Liver (tissue), 9 donors: ENCODE data around the gene DCAF11. TPM values are rescaled to one million over a fixed set of nuclear protein-coding genes. Genes with fewer than 3 reads are reported as not detected.
A peak's percentile ranks its signal among the peaks of the same experiment; 100 is the strongest.

Source experiments
- DNase-seq: peaks from one replicate; pipeline ENCODE4 v3.0.0-alpha.2; 2017; ENCODE audit warnings: low spot score
- H3K27ac ChIP-seq, 2 donors: one replicate each; pipeline ENCODE4 v1.7.0; 2013; ENCODE audit warnings: inconsistent platforms in 2 of 2, low read length in 2 of 2, control low read depth in 1 of 2, low read depth in 1 of 2, mild to moderate bottlenecking in 1 of 2
- H3K27me3 ChIP-seq, 4 donors: one replicate each; pipeline versions ENCODE4 v1.6.1 to v1.7.0; 2013; ENCODE audit warnings: low read length in 3 of 4, inconsistent platforms in 1 of 4, mild to moderate bottlenecking in 1 of 4, moderate library complexity in 1 of 4; ENCODE audit not compliant: control insufficient read depth in 4 of 4, insufficient read depth in 4 of 4
- H3K36me3 ChIP-seq, 4 donors: one replicate each; pipeline versions ENCODE4 v1.6.1 to v1.7.0; 2013; ENCODE audit warnings: low read length in 3 of 4, mild to moderate bottlenecking in 3 of 4, low read depth in 1 of 4, moderate library complexity in 1 of 4; ENCODE audit not compliant: control insufficient read depth in 4 of 4, insufficient read depth in 3 of 4
- H3K4me1 ChIP-seq, 4 donors: one replicate each; pipeline versions ENCODE4 v1.6.1 to v1.7.0; 2013; ENCODE audit warnings: low read length in 3 of 4, mild to moderate bottlenecking in 3 of 4, moderate library complexity in 1 of 4; ENCODE audit not compliant: control insufficient read depth in 4 of 4, insufficient read depth in 4 of 4
- H3K4me3 ChIP-seq, 3 donors: one replicate each; pipeline versions ENCODE4 v1.6.1 to v1.7.0; 2013; ENCODE audit warnings: low read length in 3 of 3, control low read depth in 1 of 3, low read depth in 1 of 3, mild to moderate bottlenecking in 1 of 3
- H3K9ac ChIP-seq, 2 donors: one replicate each; pipeline ENCODE4 v1.7.0; 2013; ENCODE audit warnings: low read length in 2 of 2, mild to moderate bottlenecking in 2 of 2, moderate library complexity in 2 of 2, control low read depth in 1 of 2, low read depth in 1 of 2
- H3K9me3 ChIP-seq, 4 donors: one replicate each; pipeline versions ENCODE4 v1.6.1 to v1.7.0; 2013; ENCODE audit warnings: low read length in 3 of 4; ENCODE audit not compliant: control insufficient read depth in 4 of 4
- EGR1 ChIP-seq, 2 donors: IDR thresholded peaks; 2 replicates each; pipeline ENCODE4 v1.6.1; 2016 to 2018; ENCODE audit warnings: antibody characterized with exemption in 2 of 2, low read depth in 2 of 2
- FOXA1 ChIP-seq: IDR thresholded peaks from 2 replicates; pipeline ENCODE4 v1.6.1; 2016; ENCODE audit warnings: antibody characterized with exemption
- FOXA2 ChIP-seq: IDR thresholded peaks from 2 replicates; pipeline ENCODE4 v1.6.1; 2016; ENCODE audit warnings: antibody characterized with exemption
- GABPA ChIP-seq, 2 donors: IDR thresholded peaks in 1 of 2; conservative IDR thresholded peaks in 1 of 2; 2 replicates each; pipeline ENCODE4 v1.6.1; 2016; ENCODE audit warnings: antibody characterized with exemption in 2 of 2, mild to moderate bottlenecking in 1 of 2, moderate library complexity in 1 of 2
- HNF4A ChIP-seq, 2 donors: conservative IDR thresholded peaks; 2 replicates each; pipeline ENCODE4 v1.6.1; 2016; ENCODE audit warnings: antibody characterized with exemption in 2 of 2, mild to moderate bottlenecking in 2 of 2
- HNF4G ChIP-seq: IDR thresholded peaks from 2 replicates; pipeline ENCODE4 v1.6.1; 2016; ENCODE audit warnings: antibody characterized with exemption
- JUND ChIP-seq, 2 donors: IDR thresholded peaks; 2 replicates each; pipeline ENCODE4 v1.6.1; 2016; ENCODE audit warnings: antibody characterized with exemption in 2 of 2
- NR2F2 ChIP-seq: IDR thresholded peaks from 2 replicates; pipeline ENCODE4 v1.6.1; 2016; ENCODE audit warnings: antibody characterized with exemption
- RXRA ChIP-seq, 2 donors: IDR thresholded peaks; 2 replicates each; pipeline ENCODE4 v1.6.1; 2017 to 2018; ENCODE audit warnings: antibody characterized with exemption in 2 of 2, mild to moderate bottlenecking in 1 of 2
- SP1 ChIP-seq: IDR thresholded peaks from 2 replicates; pipeline ENCODE4 v1.6.1; 2018; ENCODE audit warnings: antibody characterized with exemption, mild to moderate bottlenecking
- WGBS: extraction: QIAGEN DNeasy Blood & Tissue Kit; methylation state at CpG from one replicate; pipeline ENCODE4 v1.1.7; 2013; 5-methylcytosine and 5-hydroxymethylcytosine counted together
- polyA plus RNA-seq, 2 donors: library from polyadenylated mRNA; stranded (reverse) in 1 of 2; unstranded in 1 of 2; fragments of 200-250 nt in 1 of 2; fragments of >200 nt in 1 of 2; fragmentation: Nextera tagmentation in 1 of 2; extraction: Ambion mirVana in 1 of 2; gene quantifications; one replicate each; pipeline versions ENCODE4 v1.2.1 to v1.2.3, GENCODE V29; 2013 to 2015
- total RNA-seq, 2 donors: library from RNA; depleted of rRNA; stranded (reverse); fragments of >200 nt; gene quantifications; one replicate each; pipeline ENCODE4 v1.2.3, GENCODE V29; 2014
- TF ChIP-seq, protein P1 (sequence below): IDR thresholded peaks from 2 replicates; pipeline ENCODE4 v1.6.1; 2016; ENCODE audit warnings: antibody characterized with exemption
- TF ChIP-seq, protein P2 (sequence below): IDR thresholded peaks from 2 replicates; pipeline ENCODE4 v1.6.1; 2016; ENCODE audit warnings: antibody characterized with exemption
- TF ChIP-seq, protein P3 (sequence below): fragments of 150-350 bp; IDR thresholded peaks from 2 replicates; pipeline ENCODE4 v1.5.1; 2017; ENCODE audit warnings: improper control_type of control experiment, low read depth, low read length; ENCODE audit not compliant: missing input control
- TF ChIP-seq, protein P4 (sequence below): IDR thresholded peaks from 2 replicates; pipeline ENCODE4 v1.6.1; 2016; ENCODE audit warnings: antibody characterized with exemption, mild to moderate bottlenecking
- donor health status: healthy.
- donor health status: healthy.
- donor health status: healthy.
- donor health status: healthy.
- donor health status: healthy.

Gene DCAF11
- total and polyA plus RNA-seq, 4 donors = 30.1 to 312 (median 167) TPM

DNA sequence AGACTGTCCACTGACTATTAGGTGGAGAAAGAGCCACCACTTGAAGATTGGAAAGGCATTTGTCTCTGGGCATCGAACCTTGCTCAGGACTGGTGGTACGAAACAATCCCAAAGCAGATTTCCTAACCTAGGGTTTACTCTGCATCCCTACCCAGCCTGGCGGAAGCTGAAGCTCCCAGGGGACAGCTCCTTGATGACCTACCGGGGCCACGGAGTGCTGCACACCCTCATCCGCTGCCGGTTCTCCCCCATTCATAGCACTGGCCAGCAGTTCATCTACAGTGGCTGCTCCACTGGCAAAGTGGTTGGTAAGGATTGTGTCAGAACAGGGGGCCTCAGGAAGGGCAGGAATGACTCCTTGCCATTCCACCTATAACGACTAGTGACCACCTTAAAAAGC, 6.6 kb downstream of the DCAF11 start:
- no peak for DNase-seq
- 96% methylated on average over 8 of the region's 8 CpGs for WGBS
- Histone ChIP-seq H3K9ac (no peak overlapping the region), H3K4me1 (peaks cover 3 to 26% (median 20%) of the 10 kb centered on the region in 4 donors), H3K9me3 (no peaks in the 10 kb centered on the region), H3K27me3 (no peaks in the 10 kb centered on the region), H3K36me3 (peaks cover 28 to 60% (median 54%) of the 10 kb centered on the region in 4 donors), H3K4me3 (no peak overlapping the region), H3K27ac (no peak overlapping the region)
- TF ChIP-seq, protein P1, sequence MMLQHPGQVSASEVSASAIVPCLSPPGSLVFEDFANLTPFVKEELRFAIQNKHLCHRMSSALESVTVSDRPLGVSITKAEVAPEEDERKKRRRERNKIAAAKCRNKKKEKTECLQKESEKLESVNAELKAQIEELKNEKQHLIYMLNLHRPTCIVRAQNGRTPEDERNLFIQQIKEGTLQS = no peak
- TF ChIP-seq, protein P2, sequence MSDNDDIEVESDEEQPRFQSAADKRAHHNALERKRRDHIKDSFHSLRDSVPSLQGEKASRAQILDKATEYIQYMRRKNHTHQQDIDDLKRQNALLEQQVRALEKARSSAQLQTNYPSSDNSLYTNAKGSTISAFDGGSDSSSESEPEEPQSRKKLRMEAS = no peak
- TF ChIP-seq, protein P3, sequence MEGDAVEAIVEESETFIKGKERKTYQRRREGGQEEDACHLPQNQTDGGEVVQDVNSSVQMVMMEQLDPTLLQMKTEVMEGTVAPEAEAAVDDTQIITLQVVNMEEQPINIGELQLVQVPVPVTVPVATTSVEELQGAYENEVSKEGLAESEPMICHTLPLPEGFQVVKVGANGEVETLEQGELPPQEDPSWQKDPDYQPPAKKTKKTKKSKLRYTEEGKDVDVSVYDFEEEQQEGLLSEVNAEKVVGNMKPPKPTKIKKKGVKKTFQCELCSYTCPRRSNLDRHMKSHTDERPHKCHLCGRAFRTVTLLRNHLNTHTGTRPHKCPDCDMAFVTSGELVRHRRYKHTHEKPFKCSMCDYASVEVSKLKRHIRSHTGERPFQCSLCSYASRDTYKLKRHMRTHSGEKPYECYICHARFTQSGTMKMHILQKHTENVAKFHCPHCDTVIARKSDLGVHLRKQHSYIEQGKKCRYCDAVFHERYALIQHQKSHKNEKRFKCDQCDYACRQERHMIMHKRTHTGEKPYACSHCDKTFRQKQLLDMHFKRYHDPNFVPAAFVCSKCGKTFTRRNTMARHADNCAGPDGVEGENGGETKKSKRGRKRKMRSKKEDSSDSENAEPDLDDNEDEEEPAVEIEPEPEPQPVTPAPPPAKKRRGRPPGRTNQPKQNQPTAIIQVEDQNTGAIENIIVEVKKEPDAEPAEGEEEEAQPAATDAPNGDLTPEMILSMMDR = no peak
- TF ChIP-seq FOXA2 = no peak
- no peak for TF ChIP-seq GABPA (IDR thresholded peaks at IDR 0.05 in 1 of 2, conservative IDR thresholded peaks at IDR 0.05 in 1 of 2)
- TF ChIP-seq SP1 = no peak

DNA sequence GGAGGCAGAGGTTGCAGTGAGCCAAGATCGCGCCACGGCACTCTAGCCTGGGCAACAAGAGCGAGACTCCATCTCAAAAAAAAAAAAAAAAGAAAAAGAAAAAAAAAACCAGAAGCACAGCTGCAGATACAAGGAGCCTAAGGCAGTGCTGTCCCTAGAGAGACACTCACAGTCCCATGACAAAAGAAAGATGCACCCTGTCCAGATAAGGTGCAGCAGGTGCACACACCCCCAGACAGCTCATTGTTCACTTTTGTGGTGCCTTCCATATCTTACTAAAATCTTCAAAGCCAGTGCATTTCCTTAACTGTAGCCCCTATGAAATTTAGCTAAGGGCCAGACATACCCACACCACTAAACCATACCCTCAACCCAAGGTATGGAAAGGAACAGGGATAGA, 7.8 kb downstream of the DCAF11 start:
- no peaks in the 10 kb centered on the region for H3K27me3 ChIP-seq
- no peak for TF ChIP-seq FOXA1
- no peak for TF ChIP-seq RXRA (IDR thresholded peaks at IDR 0.05)
- TF ChIP-seq, protein P2 = no peak
- TF ChIP-seq EGR1 (IDR thresholded peaks at IDR 0.05; ENCODE audit: low read depth in 2 of 2) = no peak
- TF ChIP-seq, protein P1 = no peak
- DNase-seq = no peak
- WGBS = 97% methylated on average over 4 of the region's 4 CpGs
- peaks cover 28 to 60% (median 54%) of the 10 kb centered on the region in 4 donors for H3K36me3 ChIP-seq
- H3K27ac ChIP-seq = no peak overlapping the region
- no peak overlapping the region for H3K9ac ChIP-seq
- peaks cover 0 to 14% (median 9%) of the 10 kb centered on the region in 4 donors for H3K4me1 ChIP-seq
- no peaks in the 10 kb centered on the region for H3K9me3 ChIP-seq
- H3K4me3 ChIP-seq = no peak overlapping the region

DNA sequence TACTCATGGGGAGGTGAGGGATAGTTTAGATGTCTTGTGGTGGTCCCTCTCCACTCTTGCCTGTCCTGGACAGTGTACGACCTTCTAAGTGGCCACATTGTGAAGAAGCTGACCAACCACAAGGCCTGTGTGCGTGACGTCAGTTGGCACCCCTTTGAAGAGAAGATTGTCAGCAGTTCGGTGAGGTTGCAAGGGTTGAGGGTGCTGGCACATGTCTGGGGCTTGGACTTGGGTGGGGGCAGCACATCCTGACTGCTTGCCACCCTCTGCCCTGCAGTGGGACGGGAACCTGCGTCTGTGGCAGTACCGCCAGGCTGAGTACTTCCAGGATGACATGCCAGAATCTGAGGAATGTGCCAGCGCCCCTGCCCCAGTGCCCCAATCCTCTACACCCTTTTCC, 8.3 kb downstream of the DCAF11 start:
- H3K9ac ChIP-seq = no peak overlapping the region
- H3K4me1 ChIP-seq = peaks cover 0 to 9% (median 4%) of the 10 kb centered on the region in 4 donors
- TF ChIP-seq, protein P3 = no peak
- TF ChIP-seq HNF4G = no peak
- TF ChIP-seq EGR1 (IDR thresholded peaks at IDR 0.05; ENCODE audit: low read depth in 2 of 2) = no peak
- TF ChIP-seq FOXA2 = no peak
- TF ChIP-seq, protein P1 = no peak
- TF ChIP-seq, protein P4, sequence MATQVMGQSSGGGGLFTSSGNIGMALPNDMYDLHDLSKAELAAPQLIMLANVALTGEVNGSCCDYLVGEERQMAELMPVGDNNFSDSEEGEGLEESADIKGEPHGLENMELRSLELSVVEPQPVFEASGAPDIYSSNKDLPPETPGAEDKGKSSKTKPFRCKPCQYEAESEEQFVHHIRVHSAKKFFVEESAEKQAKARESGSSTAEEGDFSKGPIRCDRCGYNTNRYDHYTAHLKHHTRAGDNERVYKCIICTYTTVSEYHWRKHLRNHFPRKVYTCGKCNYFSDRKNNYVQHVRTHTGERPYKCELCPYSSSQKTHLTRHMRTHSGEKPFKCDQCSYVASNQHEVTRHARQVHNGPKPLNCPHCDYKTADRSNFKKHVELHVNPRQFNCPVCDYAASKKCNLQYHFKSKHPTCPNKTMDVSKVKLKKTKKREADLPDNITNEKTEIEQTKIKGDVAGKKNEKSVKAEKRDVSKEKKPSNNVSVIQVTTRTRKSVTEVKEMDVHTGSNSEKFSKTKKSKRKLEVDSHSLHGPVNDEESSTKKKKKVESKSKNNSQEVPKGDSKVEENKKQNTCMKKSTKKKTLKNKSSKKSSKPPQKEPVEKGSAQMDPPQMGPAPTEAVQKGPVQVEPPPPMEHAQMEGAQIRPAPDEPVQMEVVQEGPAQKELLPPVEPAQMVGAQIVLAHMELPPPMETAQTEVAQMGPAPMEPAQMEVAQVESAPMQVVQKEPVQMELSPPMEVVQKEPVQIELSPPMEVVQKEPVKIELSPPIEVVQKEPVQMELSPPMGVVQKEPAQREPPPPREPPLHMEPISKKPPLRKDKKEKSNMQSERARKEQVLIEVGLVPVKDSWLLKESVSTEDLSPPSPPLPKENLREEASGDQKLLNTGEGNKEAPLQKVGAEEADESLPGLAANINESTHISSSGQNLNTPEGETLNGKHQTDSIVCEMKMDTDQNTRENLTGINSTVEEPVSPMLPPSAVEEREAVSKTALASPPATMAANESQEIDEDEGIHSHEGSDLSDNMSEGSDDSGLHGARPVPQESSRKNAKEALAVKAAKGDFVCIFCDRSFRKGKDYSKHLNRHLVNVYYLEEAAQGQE = no peak
- no peak for TF ChIP-seq HNF4A (conservative IDR thresholded peaks at IDR 0.05)
- no peak for TF ChIP-seq NR2F2
- no peak for TF ChIP-seq JUND (IDR thresholded peaks at IDR 0.05)
- H3K27me3 ChIP-seq = no peaks in the 10 kb centered on the region
- no peak overlapping the region for H3K4me3 ChIP-seq
- peak; percentile 53 for DNase-seq
- 97% methylated on average over 8 of the region's 8 CpGs for WGBS
- H3K36me3 ChIP-seq = peaks cover 28 to 56% (median 53%) of the 10 kb centered on the region in 4 donors
- H3K27ac ChIP-seq = no peak overlapping the region
- H3K9me3 ChIP-seq = no peaks in the 10 kb centered on the region
